GM19324 (cell line): ENCODE results near the gene MIB1.
"Not testable (repeated sequence)": the region's sequence is repeated elsewhere in the genome, so short reads cannot be mapped to it uniquely, and the experiment has no call there.

Source experiments
- ATAC-seq: cut with Tn5 transposase; IDR thresholded peaks from one replicate; pipeline ENCODE4 v1.9.1; 2021; ENCODE audit warnings: mild to moderate bottlenecking, moderate library complexity; ENCODE audit not compliant: unreplicated experiment, low FRiP score

Gene MIB1

GRCh38 chr18:21740538-21741311 is at the start of gene MIB1:
Gene MIB1, plus strand, starts transcription at chr18:21740792. Its CDS starts 792 bp downstream, at chr18:21741584.
- peak; percentile 96 for ATAC-seq

- ATAC-seq: no peak
Observed at GRCh38 chr18:21693322-21693721, 47.3 kb upstream of the MIB1 start.

GRCh38 chr18:21700528-21701075 is 40.0 kb upstream of the MIB1 start:
- no peak for ATAC-seq

- ATAC-seq: no peak
Observed at GRCh38 chr18:21701621-21702020, 39.0 kb upstream of the MIB1 start.

- ATAC-seq: no peak
Observed at GRCh38 chr18:21702602-21703001, 38.0 kb upstream of the MIB1 start.

GRCh38 chr18:21703241-21703820 is 37.3 kb upstream of the MIB1 start:
- ATAC-seq: no peak

- ATAC-seq: peak; percentile 96
Observed at GRCh38 chr18:21704603-21705364, 35.8 kb upstream of the MIB1 start, which contains the start of gene ABHD3. Gene ABHD3, minus strand, starts transcription at chr18:21704774. Its CDS starts 109 bp downstream, at chr18:21704665.

- no peak for ATAC-seq
Observed at GRCh38 chr18:21706386-21706865, 34.2 kb upstream of the MIB1 start.

- not testable (repeated sequence) for ATAC-seq
Observed at GRCh38 chr18:21707130-21707529, 33.5 kb upstream of the MIB1 start.

- no peak for ATAC-seq
Observed at GRCh38 chr18:21714474-21714873, 26.1 kb upstream of the MIB1 start.

GRCh38 chr18:21722687-21723086 is 17.9 kb upstream of the MIB1 start:
- no peak for ATAC-seq

GRCh38 chr18:21725201-21725600 is 15.4 kb upstream of the MIB1 start:
- no peak for ATAC-seq

GRCh38 chr18:21727702-21728101 is 12.9 kb upstream of the MIB1 start:
- ATAC-seq: no peak

GRCh38 chr18:21733011-21733410 is 7.6 kb upstream of the MIB1 start:
- ATAC-seq: no peak

- no peak for ATAC-seq
Observed at GRCh38 chr18:21735452-21736015, 5.1 kb upstream of the MIB1 start.

- not testable (repeated sequence) for ATAC-seq
Observed at GRCh38 chr18:21736926-21737325, 3.7 kb upstream of the MIB1 start.

GRCh38 chr18:21739604-21740537 is 721 bp upstream of the MIB1 start:
- peak; percentile 2 for ATAC-seq

GRCh38 chr18:21741312-21741561 is 645 bp downstream of the MIB1 start:
- peak; percentile 56 for ATAC-seq

GRCh38 chr18:21741562-21742314 is 1.1 kb downstream of the MIB1 start:
- peak; percentile 17 for ATAC-seq
